GM21367 (cell line): Measurements from ENCODE around the gene DBT.
"Not testable (repeated sequence)": the region's sequence is repeated elsewhere in the genome, so short reads cannot be mapped to it uniquely, and the experiment has no call there.

Experiments
- ATAC-seq: cut with Tn5 transposase; IDR thresholded peaks from one replicate; pipeline ENCODE4 v1.9.1; 2021; ENCODE audit not compliant: unreplicated experiment

Gene DBT

GRCh38 chr1:100252901-100253300 is 3.3 kb upstream of the DBT start:
- no peak for ATAC-seq

DNA sequence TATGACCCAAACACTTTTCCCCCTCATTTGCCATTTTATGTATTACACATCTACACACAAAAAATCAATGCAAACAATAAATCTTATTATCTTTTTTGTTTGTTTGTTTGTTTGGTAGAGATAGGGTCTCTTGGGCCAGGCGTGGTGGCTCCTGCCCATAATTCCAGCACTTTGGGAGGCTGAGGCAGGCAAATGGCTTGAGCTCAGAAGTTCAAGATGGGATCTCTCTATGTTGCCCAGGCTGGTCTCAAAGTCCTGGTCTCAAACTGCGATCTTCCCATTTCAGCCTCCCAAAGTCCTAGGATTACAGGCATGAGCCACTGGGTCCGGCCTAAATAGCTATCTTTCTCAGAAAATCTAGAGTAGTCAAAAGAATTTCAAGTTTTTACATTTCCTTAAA is 1.2 kb upstream of the DBT start:
- ATAC-seq, result no peak

DNA sequence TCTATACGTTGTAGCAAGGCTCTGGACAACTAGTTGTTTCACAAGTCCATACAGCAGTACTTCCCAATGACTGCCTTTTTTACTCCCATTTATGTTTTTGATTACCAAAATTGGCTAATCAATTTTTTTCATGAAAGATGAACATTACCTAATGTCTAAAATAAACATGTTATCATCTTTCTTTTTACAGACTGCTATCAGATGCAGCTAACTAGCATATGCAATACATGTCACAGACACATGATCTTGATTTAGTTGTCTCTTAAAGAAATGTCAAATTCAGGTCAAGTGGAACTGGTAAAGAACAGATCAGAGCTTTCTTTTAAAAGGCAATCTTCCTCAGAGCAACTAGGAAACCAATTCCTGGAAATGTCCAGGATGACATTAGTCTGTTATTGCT is 630 bp upstream of the DBT start:
- ATAC-seq, result no peak

GRCh38 chr1:100249155-100249536 is 488 bp downstream of the DBT start:
- ATAC-seq, result no peak

GRCh38 chr1:100246738-100247137 is 2.9 kb downstream of the DBT start:
- no peak for ATAC-seq

- no peak for ATAC-seq
Observed at GRCh38 chr1:100240631-100241030, 9.0 kb downstream of the DBT start.

DNA sequence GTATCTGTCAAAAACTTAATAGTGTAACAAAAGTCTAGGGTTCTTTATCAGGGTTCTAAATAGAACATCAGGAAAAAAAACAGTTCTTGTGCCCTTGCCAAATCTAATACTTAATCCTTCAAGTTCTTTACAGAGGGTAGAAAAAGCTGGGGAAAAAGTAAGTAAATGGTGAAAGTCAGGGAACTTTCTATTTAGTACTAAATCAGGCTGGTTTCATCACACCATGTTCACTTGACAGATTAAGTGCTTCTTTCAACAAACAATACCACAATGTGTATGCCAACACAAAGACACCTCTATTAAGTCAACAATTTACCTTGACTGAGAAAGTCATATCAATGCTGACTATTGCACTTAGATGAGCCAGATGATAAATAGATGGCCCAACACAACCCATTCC is 9.7 kb downstream of the DBT start:
- no peak for ATAC-seq

DNA sequence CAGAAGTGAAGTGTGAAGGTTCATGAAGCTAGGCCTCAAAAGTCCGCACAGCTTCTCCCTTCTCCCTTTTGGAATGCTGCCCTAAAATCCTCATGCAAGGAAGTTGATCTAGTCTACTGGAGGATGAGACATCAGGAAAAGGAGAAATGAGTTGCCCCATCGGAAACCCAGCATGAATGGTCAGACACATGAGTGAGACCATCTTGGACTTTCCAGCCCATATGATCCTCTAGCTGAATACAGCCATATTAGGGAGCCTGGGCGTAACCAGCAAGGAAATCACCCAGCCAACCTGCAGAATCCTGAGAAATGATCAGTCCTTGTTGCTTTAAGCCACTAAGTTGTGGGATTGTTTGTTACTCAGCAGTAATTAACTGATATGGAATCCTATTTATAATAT is 12.5 kb downstream of the DBT start:
- ATAC-seq, result no peak

DNA sequence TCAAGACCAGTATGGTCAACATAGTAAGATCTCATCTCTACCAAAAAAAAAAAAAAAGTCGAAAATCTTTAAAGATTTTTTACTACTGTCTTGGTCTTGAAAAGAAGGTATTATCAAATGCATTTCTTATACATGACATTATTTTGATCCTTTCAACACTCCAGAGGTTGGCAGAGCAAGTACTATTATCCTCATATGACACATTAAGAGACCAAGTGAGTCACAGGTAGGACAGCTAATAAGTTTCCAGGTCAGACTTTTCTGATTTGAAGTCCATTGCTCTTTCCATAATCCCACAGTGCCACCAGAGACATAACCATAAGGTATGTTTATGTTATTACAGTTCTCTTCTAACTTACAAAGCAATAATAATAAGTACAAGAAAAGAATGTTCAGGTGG is 15.2 kb downstream of the DBT start:
- no peak for ATAC-seq

DNA sequence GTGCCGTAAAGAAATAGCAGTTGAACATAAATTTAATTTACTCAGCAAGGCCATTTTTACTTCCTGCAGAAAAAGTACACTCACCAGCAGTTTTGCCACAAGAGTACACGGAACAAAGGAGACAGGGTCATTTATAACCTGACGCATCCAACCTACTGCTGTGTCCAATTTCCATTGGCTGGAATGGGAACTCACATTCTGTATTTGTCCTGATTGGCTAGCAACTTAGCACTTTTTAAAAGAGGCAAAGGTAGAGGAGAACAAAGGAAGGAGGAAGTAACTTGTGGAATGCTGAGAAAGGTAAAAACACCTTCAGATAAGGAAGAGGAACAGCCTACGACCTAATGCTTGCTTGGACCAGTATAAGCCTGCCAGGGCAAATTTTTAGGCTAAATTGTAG is 16.1 kb downstream of the DBT start:
- ATAC-seq, result not testable (repeated sequence)

DNA sequence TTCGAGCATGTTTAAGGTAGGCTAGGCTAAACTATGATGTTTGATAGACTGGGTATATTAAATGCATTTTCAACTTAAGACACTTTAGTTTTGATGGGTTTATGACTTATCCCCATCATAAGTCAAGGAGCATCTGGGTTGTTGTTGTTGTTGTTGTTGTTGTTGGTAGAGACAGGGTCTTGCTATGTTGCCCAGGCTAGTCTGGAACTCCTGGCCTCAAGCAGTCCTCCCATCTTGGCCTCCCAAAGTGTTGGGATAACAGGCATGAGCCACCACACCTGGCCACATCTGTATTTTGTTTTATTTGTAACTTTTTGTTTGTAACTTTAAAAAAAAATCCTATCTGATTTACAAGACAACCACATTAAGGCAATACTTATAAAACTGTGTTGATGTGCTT is 17.5 kb downstream of the DBT start:
- ATAC-seq, result no peak

DNA sequence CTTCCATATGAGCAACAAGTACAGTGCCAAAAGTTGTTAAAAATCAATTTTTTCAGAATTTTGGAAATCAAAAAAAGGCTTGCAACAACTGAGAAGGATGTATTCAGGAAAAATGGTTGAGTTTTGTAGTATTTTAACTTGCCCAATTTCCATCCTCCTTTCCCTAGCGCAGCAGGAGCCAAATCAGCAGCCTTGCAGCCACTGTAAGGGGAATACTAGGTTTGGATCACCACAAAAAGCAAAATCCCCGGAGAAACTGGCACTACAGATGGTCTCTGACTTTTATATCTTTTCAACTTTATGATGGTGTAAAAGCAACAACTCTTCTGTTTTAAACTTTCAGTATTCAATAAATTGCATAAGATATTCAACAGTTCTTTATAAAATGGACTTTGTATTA is 17.9 kb downstream of the DBT start:
- no peak for ATAC-seq

- ATAC-seq, result no peak
Observed at GRCh38 chr1:100230765-100231164, 18.9 kb downstream of the DBT start.

DNA sequence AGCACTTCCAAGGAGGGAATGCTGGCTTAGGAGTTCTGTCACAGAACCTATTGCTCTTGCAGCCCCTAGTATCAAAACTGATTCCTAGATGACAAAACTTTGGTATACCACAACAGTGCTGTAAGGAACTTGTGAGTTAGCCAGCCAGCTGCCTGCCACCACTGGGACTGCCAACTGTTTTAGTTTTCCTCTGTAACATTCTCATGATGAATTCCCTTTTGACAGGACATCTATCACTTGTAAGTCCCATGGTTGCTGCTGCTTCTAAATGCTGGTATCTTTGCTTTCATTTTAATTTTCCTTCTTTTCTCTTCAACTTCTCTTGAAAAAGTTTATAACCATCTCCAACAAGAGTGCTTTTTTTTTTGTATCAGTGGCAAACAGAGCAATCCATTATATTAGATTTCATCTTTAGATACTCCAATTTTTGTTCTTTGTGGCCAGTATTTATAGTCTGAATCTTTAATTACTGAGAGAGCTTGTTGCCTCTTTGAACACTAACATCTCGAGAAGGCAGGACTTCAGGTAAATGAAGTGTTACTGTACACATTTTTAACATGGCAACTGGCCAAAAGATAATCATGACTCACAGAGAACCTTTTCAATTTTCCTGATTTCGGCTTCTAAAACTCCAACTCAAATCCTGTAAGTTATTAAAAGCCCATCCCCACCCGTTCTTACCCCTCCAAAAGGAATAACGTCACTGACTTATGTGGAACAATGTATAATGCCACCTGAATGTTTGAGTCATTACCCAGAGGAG is 19.8 kb downstream of the DBT start:
- no peak for ATAC-seq

DNA sequence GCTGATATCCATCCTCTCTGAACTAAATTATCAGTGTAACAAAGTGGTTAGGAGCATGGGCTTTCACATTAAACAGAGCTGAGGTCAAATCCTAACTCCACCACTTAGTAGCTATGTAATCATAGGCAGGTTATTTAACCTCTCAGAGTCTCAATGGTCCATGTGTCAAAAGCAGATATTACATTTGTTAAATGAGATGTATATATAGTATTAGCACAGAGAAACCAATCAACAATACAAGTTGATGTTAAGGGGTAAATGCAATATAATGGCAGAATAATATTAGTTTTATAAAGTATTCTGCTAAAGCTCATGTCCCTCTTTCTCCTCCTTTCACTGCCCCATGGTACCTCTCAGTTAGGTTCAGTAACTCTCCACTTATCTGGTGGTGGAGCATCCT is 27.2 kb downstream of the DBT start:
- ATAC-seq, result no peak

- no peak for ATAC-seq
Observed at GRCh38 chr1:100219883-100220282, 29.8 kb downstream of the DBT start.

DNA sequence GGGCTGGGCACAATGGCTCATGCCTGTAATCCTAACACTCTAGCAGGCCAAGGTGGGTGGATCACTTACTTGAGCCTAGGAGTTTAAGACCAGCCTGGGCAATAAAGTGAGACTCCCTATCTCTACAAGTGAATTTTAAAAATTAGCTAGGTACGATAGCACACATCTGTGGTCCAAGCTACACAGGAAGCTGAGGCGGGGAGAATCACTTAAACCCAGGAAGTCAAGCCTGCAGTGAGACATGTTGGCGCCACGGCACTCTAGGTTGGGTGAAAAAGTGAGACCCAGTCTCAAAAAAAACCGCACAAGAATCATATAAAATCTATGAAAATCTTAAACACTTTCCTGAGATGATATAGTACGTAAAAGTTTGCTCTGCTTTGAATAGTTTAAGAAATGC is 30.2 kb downstream of the DBT start:
- ATAC-seq, result no peak

GRCh38 chr1:100217834-100218233 is 31.8 kb downstream of the DBT start:
- no peak for ATAC-seq

DNA sequence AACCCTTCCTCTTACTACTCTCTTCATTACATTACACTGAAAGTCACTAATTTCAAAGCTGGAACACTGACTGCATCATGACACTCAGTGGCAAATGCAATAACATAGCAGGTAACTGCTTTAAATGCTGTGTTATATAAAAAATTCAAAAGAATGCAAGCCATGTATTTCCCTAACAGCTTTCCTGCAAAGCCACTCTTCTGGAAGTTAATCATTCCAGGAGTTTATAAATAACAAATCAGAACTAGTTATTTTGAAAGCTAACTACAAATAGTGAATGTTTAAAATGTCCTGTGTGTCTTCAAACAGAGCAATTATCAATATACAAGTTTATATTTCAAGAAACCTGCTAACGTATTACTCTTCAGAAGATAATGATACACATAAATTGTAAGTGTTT is 34.5 kb downstream of the DBT start:
- ATAC-seq, result no peak

GRCh38 chr1:100213141-100213540 is 36.5 kb downstream of the DBT start:
- ATAC-seq, result no peak

- no peak for ATAC-seq
Observed at GRCh38 chr1:100206301-100206700, 43.3 kb downstream of the DBT start.

DNA sequence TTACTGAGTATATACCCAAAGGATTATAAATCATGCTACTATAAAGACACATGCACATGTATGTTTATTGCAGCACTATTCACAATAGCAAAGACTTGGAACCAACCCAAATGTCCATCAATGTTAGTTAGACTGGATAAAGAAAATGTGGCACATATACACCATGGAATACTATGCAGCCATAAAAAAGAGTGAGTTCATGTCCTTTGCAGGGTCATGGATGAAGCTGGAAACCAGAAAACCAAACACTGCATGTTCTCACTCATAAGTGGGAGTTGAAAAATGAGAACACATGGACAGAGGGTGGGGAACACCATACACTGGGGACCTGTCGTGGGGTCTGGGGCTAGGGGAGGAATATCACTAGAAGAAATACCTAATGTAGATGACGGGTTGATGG is 44.0 kb downstream of the DBT start:
- not testable (repeated sequence) for ATAC-seq

- not testable (repeated sequence) for ATAC-seq
Observed at GRCh38 chr1:100205103-100205502, 44.5 kb downstream of the DBT start.
